Measurements from ENCODE around the gene ACER1. TPM values are rescaled to one million over a fixed set of nuclear protein-coding genes. Genes with fewer than 3 reads are reported as not detected.
"Not testable (repeated sequence)": the region's sequence is repeated elsewhere in the genome, so short reads cannot be mapped to it uniquely, and the experiment has no call there.

ACER1 gene
- total and polyA plus RNA-seq, 2 of the 13 experiments (the other 11 are each of a cell fraction or from before 2014, with no cell fraction given): not detected

DNA sequence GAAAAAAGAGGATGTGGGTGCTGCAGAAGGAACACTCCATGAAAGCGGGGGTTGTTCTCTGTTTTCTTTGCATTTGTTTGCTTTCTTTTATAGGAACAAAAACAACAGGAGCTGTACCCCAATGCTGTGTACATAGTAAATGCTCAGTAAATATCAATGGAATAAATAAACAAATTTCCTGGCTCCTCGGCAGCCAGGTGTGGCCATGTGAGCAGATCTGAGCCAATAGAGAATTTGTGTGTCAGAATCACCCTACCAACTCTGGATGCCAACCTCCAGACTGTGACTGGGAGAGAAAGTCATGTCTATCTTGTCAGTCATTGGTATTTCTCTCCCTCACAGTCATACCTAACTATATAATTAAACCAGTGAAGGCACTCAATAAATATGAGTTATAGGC is 17.3 kb upstream of the ACER1 start (continued):
- TF ChIP-seq, protein P1, sequence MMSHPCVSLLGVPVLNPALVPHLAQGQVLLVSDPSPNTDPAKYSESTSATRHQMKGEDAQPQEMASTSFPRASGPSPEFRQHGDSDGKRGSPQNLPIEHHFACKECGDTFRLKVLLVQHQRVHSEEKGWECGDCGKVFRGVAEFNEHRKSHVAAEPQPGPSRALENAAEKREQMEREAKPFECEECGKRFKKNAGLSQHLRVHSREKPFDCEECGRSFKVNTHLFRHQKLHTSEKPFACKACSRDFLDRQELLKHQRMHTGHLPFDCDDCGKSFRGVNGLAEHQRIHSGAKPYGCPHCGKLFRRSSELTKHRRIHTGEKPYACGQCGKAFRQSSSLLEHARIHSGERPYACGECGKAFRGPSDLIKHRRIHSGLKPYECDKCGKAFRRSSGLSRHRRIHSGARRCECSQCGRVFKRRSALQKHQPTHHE (CRISPR knock-in tag; IDR thresholded peaks at IDR 0.05; ENCODE audit: borderline replicate concordance): no peak
- TF ChIP-seq, protein P2, sequence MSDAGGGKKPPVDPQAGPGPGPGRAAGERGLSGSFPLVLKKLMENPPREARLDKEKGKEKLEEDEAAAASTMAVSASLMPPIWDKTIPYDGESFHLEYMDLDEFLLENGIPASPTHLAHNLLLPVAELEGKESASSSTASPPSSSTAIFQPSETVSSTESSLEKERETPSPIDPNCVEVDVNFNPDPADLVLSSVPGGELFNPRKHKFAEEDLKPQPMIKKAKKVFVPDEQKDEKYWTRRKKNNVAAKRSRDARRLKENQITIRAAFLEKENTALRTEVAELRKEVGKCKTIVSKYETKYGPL (CRISPR knock-in tag; IDR thresholded peaks at IDR 0.05): no peak
- TF ChIP-seq, protein P3, sequence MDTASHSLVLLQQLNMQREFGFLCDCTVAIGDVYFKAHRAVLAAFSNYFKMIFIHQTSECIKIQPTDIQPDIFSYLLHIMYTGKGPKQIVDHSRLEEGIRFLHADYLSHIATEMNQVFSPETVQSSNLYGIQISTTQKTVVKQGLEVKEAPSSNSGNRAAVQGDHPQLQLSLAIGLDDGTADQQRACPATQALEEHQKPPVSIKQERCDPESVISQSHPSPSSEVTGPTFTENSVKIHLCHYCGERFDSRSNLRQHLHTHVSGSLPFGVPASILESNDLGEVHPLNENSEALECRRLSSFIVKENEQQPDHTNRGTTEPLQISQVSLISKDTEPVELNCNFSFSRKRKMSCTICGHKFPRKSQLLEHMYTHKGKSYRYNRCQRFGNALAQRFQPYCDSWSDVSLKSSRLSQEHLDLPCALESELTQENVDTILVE (CRISPR knock-in tag; IDR thresholded peaks at IDR 0.05): no peak
- TF ChIP-seq MIXL1 (CRISPR knock-in tag; IDR thresholded peaks at IDR 0.05): no peak
- TF ChIP-seq, protein P4, sequence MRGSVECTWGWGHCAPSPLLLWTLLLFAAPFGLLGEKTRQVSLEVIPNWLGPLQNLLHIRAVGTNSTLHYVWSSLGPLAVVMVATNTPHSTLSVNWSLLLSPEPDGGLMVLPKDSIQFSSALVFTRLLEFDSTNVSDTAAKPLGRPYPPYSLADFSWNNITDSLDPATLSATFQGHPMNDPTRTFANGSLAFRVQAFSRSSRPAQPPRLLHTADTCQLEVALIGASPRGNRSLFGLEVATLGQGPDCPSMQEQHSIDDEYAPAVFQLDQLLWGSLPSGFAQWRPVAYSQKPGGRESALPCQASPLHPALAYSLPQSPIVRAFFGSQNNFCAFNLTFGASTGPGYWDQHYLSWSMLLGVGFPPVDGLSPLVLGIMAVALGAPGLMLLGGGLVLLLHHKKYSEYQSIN (CRISPR knock-in tag; IDR thresholded peaks at IDR 0.05; ENCODE audit: borderline replicate concordance): no peak
- no peak for TF ChIP-seq EZH2 (conservative IDR thresholded peaks at IDR 0.05; ENCODE audit: low read depth, low read length)
- TF ChIP-seq SNAI1 (CRISPR knock-in tag; IDR thresholded peaks at IDR 0.05; ENCODE audit: borderline replicate concordance): no peak
- no peak for TF ChIP-seq ZFX (CRISPR knock-in tag; IDR thresholded peaks at IDR 0.05; ENCODE audit: low read depth)
- TF ChIP-seq NAIF1 (CRISPR knock-in tag; IDR thresholded peaks at IDR 0.05; ENCODE audit: borderline replicate concordance): no peak

DNA sequence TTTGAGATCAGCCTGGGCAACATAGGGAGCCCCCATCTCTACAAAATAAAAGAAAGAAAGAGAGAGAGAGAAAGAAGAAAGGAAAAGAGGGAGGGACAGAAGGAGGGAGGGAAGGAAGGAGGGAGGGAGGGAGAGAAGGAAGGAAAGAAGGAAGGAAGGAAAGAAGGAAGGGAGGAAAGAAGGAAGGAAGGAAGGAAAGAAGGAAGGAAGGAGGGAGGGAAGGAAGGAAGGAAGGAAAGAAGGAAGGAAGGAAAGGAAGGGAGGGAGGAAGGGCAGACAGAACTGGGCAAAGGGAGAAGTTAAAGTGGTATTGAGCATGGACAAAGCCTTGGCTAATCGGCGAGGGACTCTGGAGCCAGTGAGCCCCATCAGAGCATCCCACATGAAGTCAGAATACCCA is 15.9 kb upstream of the ACER1 start:
- H3K9ac ChIP-seq (ENCODE audit: insufficient read depth, low read depth, low read length); H4K20me1 ChIP-seq (ENCODE audit: insufficient read depth, low read length); H3K4me2 ChIP-seq (ENCODE audit: low read depth, low read length); intact Hi-C loops (cut with micrococcal nuclease; ENCODE audit: unreplicated experiment); CTCF ChIA-PET (ENCODE audit: low intra/inter-chr PET ratio, low total read pairs); in situ Hi-C loops (cut with HindIII; ENCODE audit: extremely low pct_ligation_motif_present, low pct_unique_long_range_greater_than_20kb); H3K9me3 ChIP-seq (ENCODE audit: low read length); BruUV-seq (replicated peaks); H3K4me3 ChIP-seq (replicated peaks in 1 of 3; ENCODE audit: insufficient read depth in 1 of 3, low read depth in 2 of 3, low read length in 3 of 3); H2AFZ ChIP-seq (ENCODE audit: low read length); H3K27me3 ChIP-seq (ENCODE audit: control insufficient read depth in 1 of 2, insufficient read depth in 2 of 2, low read length in 2 of 2); H3K36me3 ChIP-seq (replicated peaks in 1 of 2; ENCODE audit: control insufficient read depth in 1 of 2, insufficient read depth in 2 of 2, low read length in 2 of 2); DNase-seq (ENCODE audit: low spot score); FAIRE-seq; H3K79me2 ChIP-seq (ENCODE audit: insufficient read depth, low read length); H3K4me1 ChIP-seq (ENCODE audit: insufficient read depth, low read length); ATAC-seq; H3K27ac ChIP-seq (ENCODE audit: extremely low read length, insufficient read depth, low read length): not testable (repeated sequence)
- 6% methylated on average over 2 of the region's 2 CpGs for WGBS (ENCODE audit: low lambda C conversion rate)
- POLR2A ChIA-PET: interaction anchor here (0.7 kb wide), 1 partner anchor 12 kb away, joined by 3 read pairs; no protein-coding TSS in a partner anchor
